Fibroblast of peridontal ligament (primary cell): ENCODE results near the gene LCN1.
A peak's percentile ranks its signal among the peaks of the same experiment; 100 is the strongest.
"Not testable (repeated sequence)": the region's sequence is repeated elsewhere in the genome, so short reads cannot be mapped to it uniquely, and the experiment has no call there.

Source experiments
- DNase-seq: peaks from one replicate; pipeline ENCODE4 v3.0.0-alpha.2; 2010; ENCODE audit errors: extremely low read depth

Gene LCN1

GRCh38 chr9:135504262-135505243 is 16.7 kb upstream of the LCN1 start:
- DNase-seq = peak; percentile 63

GRCh38 chr9:135505406-135506187 is 15.6 kb upstream of the LCN1 start:
- DNase-seq = no peak

GRCh38 chr9:135506327-135507103 is 14.7 kb upstream of the LCN1 start:
- no peak for DNase-seq

GRCh38 chr9:135507104-135508035 is 13.9 kb upstream of the LCN1 start:
- DNase-seq = no peak

GRCh38 chr9:135508211-135508820 is 12.9 kb upstream of the LCN1 start:
- no peak for DNase-seq

GRCh38 chr9:135509458-135509857 is 11.8 kb upstream of the LCN1 start:
- DNase-seq = no peak

GRCh38 chr9:135512241-135512603 is 9.0 kb upstream of the LCN1 start:
- DNase-seq = no peak

- no peak for DNase-seq
These were observed 8.3 kb upstream of the LCN1 start for GRCh38 chr9:135512904-135513303.

- no peak for DNase-seq
These were observed 7.8 kb upstream of the LCN1 start for GRCh38 chr9:135513351-135513846.

- DNase-seq = not testable (repeated sequence)
These were observed 7.3 kb upstream of the LCN1 start for GRCh38 chr9:135513906-135514305.

GRCh38 chr9:135514342-135515082 is 6.7 kb upstream of the LCN1 start:
- DNase-seq = no peak

GRCh38 chr9:135515083-135515951 is 5.9 kb upstream of the LCN1 start:
- DNase-seq = no peak

GRCh38 chr9:135516132-135516860 is 4.9 kb upstream of the LCN1 start:
- no peak for DNase-seq

- DNase-seq = no peak
These were observed 3.8 kb upstream of the LCN1 start for GRCh38 chr9:135517407-135517822.

GRCh38 chr9:135519179-135519971 is 1.9 kb upstream of the LCN1 start:
- no peak for DNase-seq

GRCh38 chr9:135521608-135522095 is 412 bp downstream of the LCN1 start:
- DNase-seq = no peak
